ENCODE data around the gene ERFL.
"Not testable (repeated sequence)": the region's sequence is repeated elsewhere in the genome, so short reads cannot be mapped to it uniquely, and the experiment has no call there.

ERFL gene

GRCh38 chr19:41915776-41916414, 12.4 kb downstream of the ERFL start:
- Histone ChIP-seq H3K27me3 (ENCODE audit: low read depth, low read length) (peaks cover 73% of the 10 kb centered on the region), H3K36me3 (ENCODE audit: control insufficient read depth in 1 of 2, insufficient read depth in 2 of 2, low read length in 2 of 2) (no peaks in the 10 kb centered on the region), H3K9me3 (ENCODE audit: control insufficient read depth in 1 of 2, low read length in 2 of 2) (no peaks in the 10 kb centered on the region), H3K4me1 (ENCODE audit: control insufficient read depth in 1 of 2, insufficient read depth in 2 of 2, low read length in 2 of 2) (peaks cover 0 to 8% of the 10 kb centered on the region in 2 donors), H3K4me3 (ENCODE audit: low read depth in 1 of 2, low read length in 2 of 2) (no peak overlapping the region), H3K27ac (ENCODE audit: low read length) (no peak overlapping the region)

DNA sequence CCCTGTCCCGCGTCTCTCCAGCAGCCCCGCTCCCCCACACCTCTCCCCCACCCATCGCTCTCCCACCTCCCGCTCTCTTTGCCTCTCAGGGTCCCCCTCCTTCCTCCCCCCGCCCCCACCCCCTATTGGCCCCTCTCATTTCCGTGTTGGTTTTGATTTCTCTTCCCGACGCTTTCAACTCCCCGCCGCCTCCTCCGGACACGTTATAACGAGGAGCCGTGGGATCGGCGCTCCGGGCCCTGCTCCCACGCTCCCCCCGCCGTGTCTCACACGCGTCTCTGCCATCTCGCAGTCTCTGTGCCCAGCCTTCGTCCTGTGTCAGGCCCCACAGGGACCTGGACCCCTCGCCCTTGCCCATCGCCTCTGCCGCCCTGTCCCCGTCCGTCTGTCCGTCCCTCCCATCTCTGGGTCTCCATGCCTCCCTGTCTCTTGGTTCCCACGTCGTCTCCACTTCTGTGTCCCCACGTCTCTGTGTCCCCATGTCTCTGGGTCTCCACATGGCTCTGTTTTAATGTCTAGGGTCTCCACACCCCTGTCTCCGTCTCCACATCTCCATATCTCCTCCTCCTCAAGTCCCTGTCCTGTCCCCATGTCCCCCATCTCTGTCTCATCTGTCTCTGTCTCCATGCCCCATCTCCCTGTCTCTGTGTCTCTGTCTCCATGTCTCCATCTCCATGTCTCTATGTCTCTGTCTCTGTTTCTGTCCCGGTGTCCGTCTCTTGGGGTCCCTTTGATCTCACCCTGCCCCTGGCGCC, 13.1 kb downstream of the ERFL start:
- Histone ChIP-seq H3K27me3 (ENCODE audit: low read depth, low read length) (peaks cover 66% of the 10 kb centered on the region), H3K4me3 (ENCODE audit: low read depth in 1 of 2, low read length in 2 of 2) (no peak overlapping the region), H3K36me3 (ENCODE audit: control insufficient read depth in 1 of 2, insufficient read depth in 2 of 2, low read length in 2 of 2) (no peaks in the 10 kb centered on the region), H3K4me1 (ENCODE audit: control insufficient read depth in 1 of 2, insufficient read depth in 2 of 2, low read length in 2 of 2) (peaks cover 0 to 8% of the 10 kb centered on the region in 2 donors), H3K9me3 (ENCODE audit: control insufficient read depth in 1 of 2, low read length in 2 of 2) (no peaks in the 10 kb centered on the region), H3K27ac (ENCODE audit: low read length) (no peak overlapping the region)

DNA sequence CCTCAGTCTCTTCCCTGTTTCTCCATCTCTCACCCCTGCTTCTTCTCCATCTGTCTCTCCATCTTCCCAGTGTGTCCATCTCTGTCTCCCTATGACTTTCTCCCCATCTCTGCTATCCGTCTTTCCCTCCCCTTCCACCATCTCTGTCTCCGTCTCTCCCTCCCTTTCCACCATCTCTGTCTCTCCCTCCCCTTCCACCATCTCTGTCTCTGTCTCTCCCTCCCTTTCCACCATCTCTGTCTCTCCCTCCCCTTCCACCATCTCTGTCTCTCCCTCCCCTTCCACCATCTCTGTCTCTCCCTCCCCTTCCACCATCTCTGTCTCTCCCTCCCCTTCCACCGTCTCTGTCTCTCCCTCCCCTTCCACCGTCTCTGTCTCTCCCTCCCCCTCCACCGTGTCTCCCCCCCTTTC, 13.8 kb downstream of the ERFL start:
- not testable (repeated sequence) for H3K36me3 ChIP-seq (ENCODE audit: control insufficient read depth in 1 of 2, insufficient read depth in 2 of 2, low read length in 2 of 2); H3K27ac ChIP-seq (ENCODE audit: low read length); H3K4me3 ChIP-seq (ENCODE audit: low read depth in 1 of 2, low read length in 2 of 2); H3K9me3 ChIP-seq (ENCODE audit: control insufficient read depth in 1 of 2, low read length in 2 of 2); H3K4me1 ChIP-seq (ENCODE audit: control insufficient read depth in 1 of 2, insufficient read depth in 2 of 2, low read length in 2 of 2)
- H3K27me3 ChIP-seq (ENCODE audit: low read depth, low read length), result peaks cover 60% of the 10 kb centered on the region

DNA sequence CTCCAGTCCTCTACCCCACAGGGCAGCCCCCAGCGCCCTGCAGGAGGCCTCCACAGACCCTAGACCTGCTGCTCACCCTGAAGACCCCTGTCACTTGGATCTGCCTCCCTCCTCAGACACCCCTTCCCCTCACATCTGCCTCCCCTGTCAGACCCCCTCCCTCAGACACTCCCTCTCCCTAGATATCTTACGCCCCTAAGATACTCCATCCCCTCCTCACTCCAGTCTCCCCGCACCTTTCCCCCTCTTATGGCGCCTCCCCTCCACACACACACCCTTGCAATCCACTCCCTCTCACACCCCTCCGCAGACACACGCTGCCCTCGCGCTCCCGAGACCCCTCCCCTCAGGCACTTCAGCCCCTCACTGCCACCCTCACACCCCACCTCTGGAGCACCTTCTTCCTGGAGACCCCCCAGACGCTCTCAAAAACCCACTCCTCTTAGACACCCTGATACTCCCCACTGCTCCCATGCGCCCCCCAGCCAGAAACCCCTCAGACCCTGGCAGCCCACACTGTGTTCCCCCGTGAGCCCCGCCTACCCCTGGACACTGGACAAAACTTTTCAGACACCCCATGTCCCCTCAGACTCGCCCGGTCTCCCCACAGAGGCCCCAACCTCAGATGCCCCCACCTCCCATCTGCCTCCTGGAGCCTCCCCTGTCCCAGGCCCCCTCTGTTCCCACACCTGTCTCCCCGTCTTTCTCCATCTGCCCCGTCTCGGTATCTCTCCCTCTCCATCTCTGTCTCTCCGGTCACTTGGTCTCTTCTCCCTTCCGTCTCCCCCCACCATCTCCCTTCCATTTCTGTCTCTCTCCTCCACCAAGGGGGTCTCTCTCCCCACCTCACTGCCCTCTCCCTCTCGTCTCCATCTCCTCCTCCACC, 14.5 kb downstream of the ERFL start:
- peaks cover 53% of the 10 kb centered on the region for H3K27me3 ChIP-seq (ENCODE audit: low read depth, low read length)
- H3K27ac ChIP-seq (ENCODE audit: low read length), result no peak overlapping the region
- H3K4me1 ChIP-seq (ENCODE audit: control insufficient read depth in 1 of 2, insufficient read depth in 2 of 2, low read length in 2 of 2), result peaks cover 0 to 8% of the 10 kb centered on the region in 2 donors
- H3K9me3 ChIP-seq (ENCODE audit: control insufficient read depth in 1 of 2, low read length in 2 of 2), result no peaks in the 10 kb centered on the region
- H3K36me3 ChIP-seq (ENCODE audit: control insufficient read depth in 1 of 2, insufficient read depth in 2 of 2, low read length in 2 of 2), result no peaks in the 10 kb centered on the region
- H3K4me3 ChIP-seq (ENCODE audit: low read depth in 1 of 2, low read length in 2 of 2), result no peak overlapping the region

DNA sequence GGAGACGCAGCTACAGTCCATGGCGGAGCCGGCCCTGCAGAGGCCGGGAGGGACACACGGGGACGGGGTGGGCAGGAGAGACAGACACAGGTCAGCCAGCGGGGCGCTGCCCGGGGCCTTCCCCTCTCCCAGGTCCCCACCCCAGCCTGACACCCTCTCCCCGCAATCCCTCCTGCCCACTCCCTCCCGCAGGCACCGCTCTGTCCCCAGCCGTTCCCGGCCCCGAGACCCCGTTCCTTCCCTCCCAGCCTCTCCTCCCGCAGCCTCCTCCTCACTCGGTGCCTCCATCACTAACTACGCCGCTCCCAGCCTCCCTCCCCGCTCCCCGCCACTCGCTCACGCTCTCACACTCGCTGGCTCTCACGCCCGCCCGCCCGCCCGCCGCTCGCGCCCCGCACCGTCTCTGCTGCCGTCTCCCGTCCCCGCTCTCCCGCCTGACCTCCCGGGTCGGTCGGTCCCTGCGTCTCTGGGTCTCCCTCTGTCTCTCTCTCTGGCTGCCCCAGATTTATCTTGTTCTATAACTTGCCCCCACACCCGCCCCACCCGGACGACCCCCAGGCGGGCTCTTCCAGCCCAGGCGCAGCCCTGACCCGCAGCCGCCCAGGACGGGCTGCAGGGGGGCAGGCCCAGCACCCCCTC, 15.2 kb downstream of the ERFL start:
- Histone ChIP-seq H3K27me3 (ENCODE audit: low read depth, low read length) (peaks cover 48% of the 10 kb centered on the region), H3K4me3 (ENCODE audit: low read depth in 1 of 2, low read length in 2 of 2) (no peak overlapping the region), H3K27ac (ENCODE audit: low read length) (no peak overlapping the region), H3K9me3 (ENCODE audit: control insufficient read depth in 1 of 2, low read length in 2 of 2) (no peaks in the 10 kb centered on the region), H3K4me1 (ENCODE audit: control insufficient read depth in 1 of 2, insufficient read depth in 2 of 2, low read length in 2 of 2) (peaks cover 0 to 8% of the 10 kb centered on the region in 2 donors), H3K36me3 (ENCODE audit: control insufficient read depth in 1 of 2, insufficient read depth in 2 of 2, low read length in 2 of 2) (no peaks in the 10 kb centered on the region)

DNA sequence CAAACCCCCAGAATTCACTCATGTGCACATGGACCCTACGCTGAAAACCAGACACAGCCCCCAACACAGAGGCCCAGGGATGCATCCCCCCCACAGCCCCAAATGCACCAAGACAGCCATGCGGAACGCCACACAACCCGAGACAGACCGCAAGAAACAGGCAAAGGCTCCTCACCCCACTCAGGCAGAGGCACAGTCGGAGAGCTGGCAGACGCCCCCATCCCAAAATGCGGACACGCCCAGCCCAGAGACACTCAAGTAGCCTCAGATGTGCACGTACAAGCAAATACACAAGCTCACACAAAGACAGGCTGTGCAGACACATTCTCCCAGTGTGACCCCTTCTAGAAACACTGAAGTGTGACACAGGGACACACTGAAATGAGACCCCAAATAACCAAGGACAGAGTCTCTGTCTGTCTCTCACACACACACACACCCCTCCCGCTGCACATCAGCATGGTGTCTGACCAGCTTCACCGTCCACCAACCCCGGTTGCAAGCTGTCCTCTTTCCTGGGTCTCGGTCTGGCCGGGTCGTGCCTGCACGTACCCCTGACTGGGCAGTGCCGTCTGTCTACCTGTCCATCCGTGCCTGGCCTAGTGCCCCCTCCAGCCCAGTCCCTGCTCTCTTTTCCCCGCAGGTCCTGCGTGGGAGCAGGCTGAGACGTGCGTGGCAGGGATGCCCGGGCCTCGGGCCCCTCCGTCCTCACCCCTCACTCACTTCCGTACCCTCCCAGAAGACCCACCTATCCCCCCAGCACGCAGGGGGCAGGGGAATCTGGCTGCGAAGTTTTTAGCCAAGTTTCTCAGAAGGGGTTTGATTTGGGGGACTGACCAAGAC, 16.1 kb downstream of the ERFL start:
- peaks cover 0 to 8% of the 10 kb centered on the region in 2 donors for H3K4me1 ChIP-seq (ENCODE audit: control insufficient read depth in 1 of 2, insufficient read depth in 2 of 2, low read length in 2 of 2)
- H3K27ac ChIP-seq (ENCODE audit: low read length), result no peak overlapping the region
- peaks cover 48% of the 10 kb centered on the region for H3K27me3 ChIP-seq (ENCODE audit: low read depth, low read length)
- no peak overlapping the region for H3K4me3 ChIP-seq (ENCODE audit: low read depth in 1 of 2, low read length in 2 of 2)
- H3K9me3 ChIP-seq (ENCODE audit: control insufficient read depth in 1 of 2, low read length in 2 of 2), result no peaks in the 10 kb centered on the region
- peaks cover 0 to under 1% of the 10 kb centered on the region in 2 donors for H3K36me3 ChIP-seq (ENCODE audit: control insufficient read depth in 1 of 2, insufficient read depth in 2 of 2, low read length in 2 of 2)

- Histone ChIP-seq H3K27ac (ENCODE audit: low read length) (no peak overlapping the region), H3K4me1 (ENCODE audit: control insufficient read depth in 1 of 2, insufficient read depth in 2 of 2, low read length in 2 of 2) (peaks cover 0 to 8% of the 10 kb centered on the region in 2 donors), H3K27me3 (ENCODE audit: low read depth, low read length) (peaks cover 39% of the 10 kb centered on the region), H3K9me3 (ENCODE audit: control insufficient read depth in 1 of 2, low read length in 2 of 2) (no peaks in the 10 kb centered on the region), H3K4me3 (ENCODE audit: low read depth in 1 of 2, low read length in 2 of 2) (no peak overlapping the region), H3K36me3 (ENCODE audit: control insufficient read depth in 1 of 2, insufficient read depth in 2 of 2, low read length in 2 of 2) (peaks cover 0 to 10% of the 10 kb centered on the region in 2 donors)
Observed at GRCh38 chr19:41910992-41911888, 17.0 kb downstream of the ERFL start.

DNA sequence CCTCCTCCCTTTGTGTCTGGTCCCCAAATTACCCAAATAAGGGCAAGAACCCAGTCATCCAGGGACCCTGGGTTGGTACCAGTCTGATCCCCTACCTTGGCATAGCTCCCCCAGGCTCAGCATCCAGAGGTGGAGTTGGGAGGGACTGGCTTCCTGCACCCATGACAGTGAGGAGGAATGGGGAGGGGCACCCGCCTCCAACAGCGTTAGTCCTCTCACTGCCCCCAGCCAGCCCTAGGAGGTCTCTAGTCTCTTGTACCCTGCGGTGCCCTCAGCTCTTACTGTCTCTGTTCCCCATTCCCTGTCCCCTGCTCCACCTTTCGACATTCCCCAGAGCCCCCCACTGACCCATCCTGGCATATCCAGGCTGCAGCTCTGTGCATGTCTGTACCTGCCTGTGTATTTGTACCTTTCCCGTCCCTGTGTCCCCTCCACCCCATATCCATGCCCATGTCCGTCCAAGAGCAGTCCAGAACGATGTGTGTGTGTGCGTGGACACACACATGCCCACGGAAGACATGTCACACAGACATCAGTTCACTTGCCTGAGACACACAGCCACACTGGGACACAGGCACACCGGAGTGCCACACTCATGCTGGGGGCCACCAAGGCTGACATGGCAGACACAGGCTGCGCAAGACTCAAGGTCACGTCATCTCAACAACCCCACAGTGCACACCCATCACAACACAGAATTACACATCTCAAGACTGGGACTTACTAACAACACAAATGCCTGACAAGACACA, 17.8 kb downstream of the ERFL start:
- Histone ChIP-seq H3K4me1 (ENCODE audit: control insufficient read depth in 1 of 2, insufficient read depth in 2 of 2, low read length in 2 of 2) (peaks cover 0 to 5% of the 10 kb centered on the region in 2 donors), H3K27ac (ENCODE audit: low read length) (no peak overlapping the region), H3K36me3 (ENCODE audit: control insufficient read depth in 1 of 2, insufficient read depth in 2 of 2, low read length in 2 of 2) (peaks cover 1 to 18% of the 10 kb centered on the region in 2 donors), H3K27me3 (ENCODE audit: low read depth, low read length) (peaks cover 32% of the 10 kb centered on the region), H3K4me3 (ENCODE audit: low read depth in 1 of 2, low read length in 2 of 2) (no peak overlapping the region), H3K9me3 (ENCODE audit: control insufficient read depth in 1 of 2, low read length in 2 of 2) (no peaks in the 10 kb centered on the region)

GRCh38 chr19:41909706-41910105, 18.5 kb downstream of the ERFL start:
- no peaks in the 10 kb centered on the region for H3K4me1 ChIP-seq (ENCODE audit: control insufficient read depth in 1 of 2, insufficient read depth in 2 of 2, low read length in 2 of 2)
- H3K36me3 ChIP-seq (ENCODE audit: control insufficient read depth in 1 of 2, insufficient read depth in 2 of 2, low read length in 2 of 2), result peaks cover 5 to 25% of the 10 kb centered on the region in 2 donors
- no peaks in the 10 kb centered on the region for H3K9me3 ChIP-seq (ENCODE audit: control insufficient read depth in 1 of 2, low read length in 2 of 2)
- H3K27me3 ChIP-seq (ENCODE audit: low read depth, low read length), result peaks cover 29% of the 10 kb centered on the region
- no peak overlapping the region for H3K4me3 ChIP-seq (ENCODE audit: low read depth in 1 of 2, low read length in 2 of 2)
- no peak overlapping the region for H3K27ac ChIP-seq (ENCODE audit: low read length)
